Measurements from ENCODE around the gene GCNT1. TPM values are rescaled to one million over a fixed set of nuclear protein-coding genes. Genes with fewer than 3 reads are reported as not detected.

Gene GCNT1
- total and polyA plus RNA-seq, 2 of the 13 experiments (the other 11 are each of a cell fraction or from before 2014, with no cell fraction given) = 0.55 to 1.7 TPM

GRCh38 chr9:76456202-76456926, 2.6 kb upstream of the GCNT1 start (continued):
- TF ChIP-seq, protein P1, sequence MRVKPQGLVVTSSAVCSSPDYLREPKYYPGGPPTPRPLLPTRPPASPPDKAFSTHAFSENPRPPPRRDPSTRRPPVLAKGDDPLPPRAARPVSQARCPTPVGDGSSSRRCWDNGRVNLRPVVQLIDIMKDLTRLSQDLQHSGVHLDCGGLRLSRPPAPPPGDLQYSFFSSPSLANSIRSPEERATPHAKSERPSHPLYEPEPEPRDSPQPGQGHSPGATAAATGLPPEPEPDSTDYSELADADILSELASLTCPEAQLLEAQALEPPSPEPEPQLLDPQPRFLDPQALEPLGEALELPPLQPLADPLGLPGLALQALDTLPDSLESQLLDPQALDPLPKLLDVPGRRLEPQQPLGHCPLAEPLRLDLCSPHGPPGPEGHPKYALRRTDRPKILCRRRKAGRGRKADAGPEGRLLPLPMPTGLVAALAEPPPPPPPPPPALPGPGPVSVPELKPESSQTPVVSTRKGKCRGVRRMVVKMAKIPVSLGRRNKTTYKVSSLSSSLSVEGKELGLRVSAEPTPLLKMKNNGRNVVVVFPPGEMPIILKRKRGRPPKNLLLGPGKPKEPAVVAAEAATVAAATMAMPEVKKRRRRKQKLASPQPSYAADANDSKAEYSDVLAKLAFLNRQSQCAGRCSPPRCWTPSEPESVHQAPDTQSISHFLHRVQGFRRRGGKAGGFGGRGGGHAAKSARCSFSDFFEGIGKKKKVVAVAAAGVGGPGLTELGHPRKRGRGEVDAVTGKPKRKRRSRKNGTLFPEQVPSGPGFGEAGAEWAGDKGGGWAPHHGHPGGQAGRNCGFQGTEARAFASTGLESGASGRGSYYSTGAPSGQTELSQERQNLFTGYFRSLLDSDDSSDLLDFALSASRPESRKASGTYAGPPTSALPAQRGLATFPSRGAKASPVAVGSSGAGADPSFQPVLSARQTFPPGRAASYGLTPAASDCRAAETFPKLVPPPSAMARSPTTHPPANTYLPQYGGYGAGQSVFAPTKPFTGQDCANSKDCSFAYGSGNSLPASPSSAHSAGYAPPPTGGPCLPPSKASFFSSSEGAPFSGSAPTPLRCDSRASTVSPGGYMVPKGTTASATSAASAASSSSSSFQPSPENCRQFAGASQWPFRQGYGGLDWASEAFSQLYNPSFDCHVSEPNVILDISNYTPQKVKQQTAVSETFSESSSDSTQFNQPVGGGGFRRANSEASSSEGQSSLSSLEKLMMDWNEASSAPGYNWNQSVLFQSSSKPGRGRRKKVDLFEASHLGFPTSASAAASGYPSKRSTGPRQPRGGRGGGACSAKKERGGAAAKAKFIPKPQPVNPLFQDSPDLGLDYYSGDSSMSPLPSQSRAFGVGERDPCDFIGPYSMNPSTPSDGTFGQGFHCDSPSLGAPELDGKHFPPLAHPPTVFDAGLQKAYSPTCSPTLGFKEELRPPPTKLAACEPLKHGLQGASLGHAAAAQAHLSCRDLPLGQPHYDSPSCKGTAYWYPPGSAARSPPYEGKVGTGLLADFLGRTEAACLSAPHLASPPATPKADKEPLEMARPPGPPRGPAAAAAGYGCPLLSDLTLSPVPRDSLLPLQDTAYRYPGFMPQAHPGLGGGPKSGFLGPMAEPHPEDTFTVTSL (CRISPR knock-in tag; IDR thresholded peaks at IDR 0.05; ENCODE audit: borderline replicate concordance) = peak; percentile 73; the same call in 1 of the 2 replicates
- TF ChIP-seq, protein P2, sequence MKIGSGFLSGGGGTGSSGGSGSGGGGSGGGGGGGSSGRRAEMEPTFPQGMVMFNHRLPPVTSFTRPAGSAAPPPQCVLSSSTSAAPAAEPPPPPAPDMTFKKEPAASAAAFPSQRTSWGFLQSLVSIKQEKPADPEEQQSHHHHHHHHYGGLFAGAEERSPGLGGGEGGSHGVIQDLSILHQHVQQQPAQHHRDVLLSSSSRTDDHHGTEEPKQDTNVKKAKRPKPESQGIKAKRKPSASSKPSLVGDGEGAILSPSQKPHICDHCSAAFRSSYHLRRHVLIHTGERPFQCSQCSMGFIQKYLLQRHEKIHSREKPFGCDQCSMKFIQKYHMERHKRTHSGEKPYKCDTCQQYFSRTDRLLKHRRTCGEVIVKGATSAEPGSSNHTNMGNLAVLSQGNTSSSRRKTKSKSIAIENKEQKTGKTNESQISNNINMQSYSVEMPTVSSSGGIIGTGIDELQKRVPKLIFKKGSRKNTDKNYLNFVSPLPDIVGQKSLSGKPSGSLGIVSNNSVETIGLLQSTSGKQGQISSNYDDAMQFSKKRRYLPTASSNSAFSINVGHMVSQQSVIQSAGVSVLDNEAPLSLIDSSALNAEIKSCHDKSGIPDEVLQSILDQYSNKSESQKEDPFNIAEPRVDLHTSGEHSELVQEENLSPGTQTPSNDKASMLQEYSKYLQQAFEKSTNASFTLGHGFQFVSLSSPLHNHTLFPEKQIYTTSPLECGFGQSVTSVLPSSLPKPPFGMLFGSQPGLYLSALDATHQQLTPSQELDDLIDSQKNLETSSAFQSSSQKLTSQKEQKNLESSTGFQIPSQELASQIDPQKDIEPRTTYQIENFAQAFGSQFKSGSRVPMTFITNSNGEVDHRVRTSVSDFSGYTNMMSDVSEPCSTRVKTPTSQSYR (CRISPR knock-in tag; IDR thresholded peaks at IDR 0.05; ENCODE audit: borderline replicate concordance) = peak; percentile 44; the same call in 1 of the 2 replicates
- TF ChIP-seq NR2F1 (CRISPR knock-in tag; IDR thresholded peaks at IDR 0.05) (peak; percentile 28 to 66; a peak in 2 of 4 replicates), GFI1 (CRISPR knock-in tag; IDR thresholded peaks at IDR 0.05; ENCODE audit: borderline replicate concordance) (peak; percentile 97), ARID4A (CRISPR knock-in tag; IDR thresholded peaks at IDR 0.05; ENCODE audit: borderline replicate concordance) (peak; percentile 32; the same call in 1 of the 2 replicates), RXRA (CRISPR knock-in tag; IDR thresholded peaks at IDR 0.05) (peak; percentile 57; the same call in 1 of the 2 replicates), ZNF790 (CRISPR knock-in tag; IDR thresholded peaks at IDR 0.05; ENCODE audit: borderline replicate concordance) (no peak), ARNTL (CRISPR knock-in tag; IDR thresholded peaks at IDR 0.05) (no peak)
- TF ChIP-seq, protein P3, sequence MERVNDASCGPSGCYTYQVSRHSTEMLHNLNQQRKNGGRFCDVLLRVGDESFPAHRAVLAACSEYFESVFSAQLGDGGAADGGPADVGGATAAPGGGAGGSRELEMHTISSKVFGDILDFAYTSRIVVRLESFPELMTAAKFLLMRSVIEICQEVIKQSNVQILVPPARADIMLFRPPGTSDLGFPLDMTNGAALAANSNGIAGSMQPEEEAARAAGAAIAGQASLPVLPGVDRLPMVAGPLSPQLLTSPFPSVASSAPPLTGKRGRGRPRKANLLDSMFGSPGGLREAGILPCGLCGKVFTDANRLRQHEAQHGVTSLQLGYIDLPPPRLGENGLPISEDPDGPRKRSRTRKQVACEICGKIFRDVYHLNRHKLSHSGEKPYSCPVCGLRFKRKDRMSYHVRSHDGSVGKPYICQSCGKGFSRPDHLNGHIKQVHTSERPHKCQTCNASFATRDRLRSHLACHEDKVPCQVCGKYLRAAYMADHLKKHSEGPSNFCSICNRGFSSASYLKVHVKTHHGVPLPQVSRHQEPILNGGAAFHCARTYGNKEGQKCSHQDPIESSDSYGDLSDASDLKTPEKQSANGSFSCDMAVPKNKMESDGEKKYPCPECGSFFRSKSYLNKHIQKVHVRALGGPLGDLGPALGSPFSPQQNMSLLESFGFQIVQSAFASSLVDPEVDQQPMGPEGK (CRISPR knock-in tag; IDR thresholded peaks at IDR 0.05) = peak; percentile 67
